ENCODE data around the gene MACIR.

Gene MACIR

GRCh38 chr5:103305809-103306208, 47.2 kb downstream of the MACIR start:
- TF ChIP-seq ZBTB7A (IDR thresholded peaks at IDR 0.05; ENCODE audit: low read depth) (no peak), EGR1 (IDR thresholded peaks at IDR 0.05) (no peak), USF1 (IDR thresholded peaks at IDR 0.05) (no peak), EP300 (IDR thresholded peaks at IDR 0.05; ENCODE audit: borderline replicate concordance) (no peak), YY1 (IDR thresholded peaks at IDR 0.05; ENCODE audit: low read depth) (no peak), FOXM1 (IDR thresholded peaks at IDR 0.05; ENCODE audit: borderline replicate concordance, low read depth) (no peak), TEAD4 (IDR thresholded peaks at IDR 0.05) (no peak), TAF1 (IDR thresholded peaks at IDR 0.05; ENCODE audit: low read depth) (no peak), CEBPB (IDR thresholded peaks at IDR 0.05) (no peak), MAX (IDR thresholded peaks at IDR 0.05) (no peak), REST (IDR thresholded peaks at IDR 0.05; ENCODE audit: low read depth) (no peak)

- TF ChIP-seq TAF1 (IDR thresholded peaks at IDR 0.05; ENCODE audit: low read depth): no peak
- TF ChIP-seq TEAD4 (IDR thresholded peaks at IDR 0.05): no peak
- TF ChIP-seq FOXM1 (IDR thresholded peaks at IDR 0.05; ENCODE audit: borderline replicate concordance, low read depth): no peak
- no peak for TF ChIP-seq TCF12 (IDR thresholded peaks at IDR 0.05; ENCODE audit: low read depth)
- TF ChIP-seq YY1 (IDR thresholded peaks at IDR 0.05; ENCODE audit: low read depth): no peak
Measured at GRCh38 chr5:103307470-103307869, 48.9 kb downstream of the MACIR start.

GRCh38 chr5:103308774-103309173, 50.2 kb downstream of the MACIR start:
- TF ChIP-seq TEAD4 (IDR thresholded peaks at IDR 0.05) (no peak), YY1 (IDR thresholded peaks at IDR 0.05; ENCODE audit: low read depth) (no peak), NFIC (IDR thresholded peaks at IDR 0.05) (no peak), MAX (IDR thresholded peaks at IDR 0.05) (no peak), REST (IDR thresholded peaks at IDR 0.05; ENCODE audit: low read depth) (no peak), ZBTB7A (IDR thresholded peaks at IDR 0.05; ENCODE audit: low read depth) (no peak)

- TF ChIP-seq NFIC (IDR thresholded peaks at IDR 0.05): no peak
- no peak for TF ChIP-seq USF1 (IDR thresholded peaks at IDR 0.05)
- no peak for TF ChIP-seq EGR1 (IDR thresholded peaks at IDR 0.05)
- TF ChIP-seq ZBTB7A (IDR thresholded peaks at IDR 0.05; ENCODE audit: low read depth): no peak
- TF ChIP-seq YY1 (IDR thresholded peaks at IDR 0.05; ENCODE audit: low read depth): no peak
- no peak for TF ChIP-seq CEBPB (IDR thresholded peaks at IDR 0.05)
- no peak for TF ChIP-seq TEAD4 (IDR thresholded peaks at IDR 0.05)
- no peak for TF ChIP-seq CREB1 (IDR thresholded peaks at IDR 0.05; ENCODE audit: low read depth)
Measured at GRCh38 chr5:103313056-103313455, 54.5 kb downstream of the MACIR start.

GRCh38 chr5:103315455-103315854, 56.9 kb downstream of the MACIR start:
- TF ChIP-seq CREB1 (IDR thresholded peaks at IDR 0.05; ENCODE audit: low read depth) (no peak), CEBPB (IDR thresholded peaks at IDR 0.05) (no peak), REST (IDR thresholded peaks at IDR 0.05; ENCODE audit: low read depth) (no peak), RAD21 (IDR thresholded peaks at IDR 0.05; ENCODE audit: low read depth) (no peak), YY1 (IDR thresholded peaks at IDR 0.05; ENCODE audit: low read depth) (no peak), TCF12 (IDR thresholded peaks at IDR 0.05; ENCODE audit: low read depth) (no peak), NFIC (IDR thresholded peaks at IDR 0.05) (no peak), ZBTB7A (IDR thresholded peaks at IDR 0.05; ENCODE audit: low read depth) (no peak), FOXM1 (IDR thresholded peaks at IDR 0.05; ENCODE audit: borderline replicate concordance, low read depth) (no peak), EGR1 (IDR thresholded peaks at IDR 0.05) (no peak), MAX (IDR thresholded peaks at IDR 0.05) (no peak), TAF1 (IDR thresholded peaks at IDR 0.05; ENCODE audit: low read depth) (no peak), TEAD4 (IDR thresholded peaks at IDR 0.05) (no peak)

Data from Ishikawa (cell line).